K562 (cell line): ENCODE data around the gene DCTN2. TPM values are rescaled to one million over a fixed set of nuclear protein-coding genes. Genes with fewer than 3 reads are reported as not detected.

Experiments used
- ARNT ChIP-seq, 2 experiments: fragments of 450-650 bp; IDR thresholded peaks; 2 replicates each; pipeline ENCODE4 v1.6.1; 2016; ENCODE audit warnings: mild to moderate bottlenecking in 1 of 2
- ATF1 ChIP-seq, 2 experiments: fragments of 450-650 bp in 1 of 2; IDR thresholded peaks; 2 replicates each; pipeline ENCODE4 v1.6.1; 2016; ENCODE audit warnings: missing compliant biosample characterization in 1 of 2, missing genetic modification characterization in 1 of 2
- CAMTA2 ChIP-seq: fragments of 250-450 bp; sonication (Bioruptor Pico); conservative IDR thresholded peaks from 2 replicates; pipeline ENCODE4 v1.5.1; 2022
- ETS2 ChIP-seq: IDR thresholded peaks from 2 replicates; pipeline ENCODE4 v1.6.1; 2016; ENCODE audit warnings: borderline replicate concordance, missing genetic modification characterization, mild to moderate bottlenecking, moderate library complexity, missing compliant biosample characterization; ENCODE audit not compliant: poor library complexity, severe bottlenecking
- GATAD2B ChIP-seq: fragments of 450-650 bp; IDR thresholded peaks from 2 replicates; pipeline ENCODE4 v1.6.1; 2017; ENCODE audit warnings: mild to moderate bottlenecking, borderline replicate concordance
- GTF2F1 ChIP-seq: IDR thresholded peaks from 2 replicates; pipeline ENCODE4 v1.6.1; 2011; ENCODE audit warnings: low read depth, low read length, improper control_type of control experiment
- HES1 ChIP-seq: fragments of 450-650 bp; IDR thresholded peaks from 2 replicates; pipeline ENCODE4 v1.6.1; 2016; ENCODE audit warnings: low read depth, mild to moderate bottlenecking, moderate library complexity
- JUNB ChIP-seq: fragments of 450-650 bp; formaldehyde crosslinking; conservative IDR thresholded peaks from 2 replicates; pipeline ENCODE4 v1.4.0; 2020; ENCODE audit warnings: mild to moderate bottlenecking
- KLF1 ChIP-seq: fragments of 450-650 bp; IDR thresholded peaks from 2 replicates; pipeline ENCODE4 v1.6.1; 2016; ENCODE audit warnings: missing genetic modification characterization, missing compliant biosample characterization
- PHF20 ChIP-seq: fragments of 450-650 bp; IDR thresholded peaks from 2 replicates; pipeline ENCODE4 v1.6.1; 2018; ENCODE audit not compliant: partially characterized antibody
- POLR2AphosphoS2 ChIP-seq: IDR thresholded peaks from 2 replicates; pipeline ENCODE4 v1.6.1; 2012; ENCODE audit warnings: low read length, improper control_type of control experiment
- POLR2B ChIP-seq: fragments of 450-650 bp; IDR thresholded peaks from 2 replicates; pipeline ENCODE4 v1.6.1; 2018; ENCODE audit warnings: low read depth; ENCODE audit not compliant: partially characterized antibody
- PRDM10 ChIP-seq: fragments of 450-650 bp; IDR thresholded peaks from 2 replicates; pipeline ENCODE4 v1.6.1; 2018; ENCODE audit not compliant: partially characterized antibody
- RB1 ChIP-seq: fragments of 450-650 bp; IDR thresholded peaks from 2 replicates; pipeline ENCODE4 v1.6.1; 2017; ENCODE audit warnings: low read depth, mild to moderate bottlenecking
- SRF ChIP-seq, 2 experiments: fragments of 250-450, 450-650 bp in 1 of 2; sonication (Bioruptor Pico) in 1 of 2; sonication (generic) in 1 of 2; formaldehyde crosslinking; IDR thresholded peaks; 2 replicates each; pipeline versions ENCODE4 v1.5.0 to v1.5.1; 2020 to 2022; ENCODE audit warnings: mild to moderate bottlenecking in 1 of 2, missing genetic modification reagents in 1 of 2
- ZBTB2 ChIP-seq: fragments of 450-650 bp; IDR thresholded peaks from 2 replicates; pipeline ENCODE4 v1.6.1; 2016; ENCODE audit warnings: antibody characterized with exemption
- ZEB2 ChIP-seq: fragments of 450-650 bp; IDR thresholded peaks from 2 replicates; pipeline ENCODE4 v1.6.1; 2016
- ZNF197 ChIP-seq: fragments of 200-800 bp; sonication (Bioruptor generic); IDR thresholded peaks from 2 replicates; pipeline ENCODE4 v1.6.1; 2016; ENCODE audit warnings: low read depth, missing genetic modification characterization, missing compliant biosample characterization
- ZNF282 ChIP-seq: sonication (generic); formaldehyde crosslinking; IDR thresholded peaks from 2 replicates; pipeline ENCODE4 v1.8.1; 2023; ENCODE audit warnings: missing genetic modification reagents
- ZNF766 ChIP-seq: fragments of 200-800 bp; sonication (Bioruptor generic); conservative IDR thresholded peaks from 2 replicates; pipeline ENCODE4 v1.6.1; 2016; ENCODE audit warnings: missing genetic modification characterization, missing compliant biosample characterization
- polyA plus RNA-seq, 8 experiments: library from polyadenylated mRNA; depleted of rRNA in 4 of 8; stranded (reverse) in 5 of 8; unstranded in 3 of 8; fragments of >200 nt; fragmentation: Nextera tagmentation in 2 of 8; fragmentation: Illumina TruSeq in 1 of 8; extraction: Ambion mirVana in 2 of 8; extraction: Trizol in 1 of 8; gene quantifications; 2 replicates each; pipeline versions ENCODE4 v1.2.1 to v1.2.3, GENCODE V29; 2011 to 2014; ENCODE audit warnings: inconsistent platforms in 1 of 8, missing spikeins in 1 of 8
- total RNA-seq, 7 experiments: library from RNA; depleted of rRNA in 6 of 7; stranded (reverse); fragments of >200 nt in 6 of 7; fragmentation: Illumina TruSeq in 2 of 7; extraction: Trizol in 2 of 7; gene quantifications; 2 replicates each; pipeline versions ENCODE4 v1.2.1 to v1.2.3, GENCODE V29; 2011 to 2021; ENCODE audit warnings: low replicate concordance in 1 of 7
- TF ChIP-seq, protein P1 (sequence below): fragments of 250-450 bp; sonication (Bioruptor Pico); IDR thresholded peaks from 2 replicates; pipeline ENCODE4 v1.5.1; 2021; ENCODE audit warnings: mild to moderate bottlenecking

The DCTN2 gene
- total and polyA plus RNA-seq, 9 of the 15 experiments (the other 6 are each of a cell fraction or from before 2014, with no cell fraction given), result 43.6 to 270 (median 125) TPM

- no peak for TF ChIP-seq PRDM10
- TF ChIP-seq POLR2AphosphoS2, result no peak
- TF ChIP-seq ARNT (IDR thresholded peaks at IDR 0.05), result no peak; a peak in 1 of 4 replicates
- 0 out of 2 replicates have a peak, but pooled peaks have one; percentile 24 for TF ChIP-seq ZNF282 (CRISPR knock-in tag)
- peak; percentile 40 for TF ChIP-seq POLR2B
- TF ChIP-seq CAMTA2, result no peak
- peak; percentile 73; the same call in 1 of the 2 replicates for TF ChIP-seq GATAD2B
- peak; percentile 84; the same call in 1 of the 2 replicates for TF ChIP-seq RB1
- TF ChIP-seq SRF (CRISPR knock-in tag; IDR thresholded peaks at IDR 0.05), result no peak
- TF ChIP-seq ZEB2, result peak; percentile 62
- TF ChIP-seq KLF1 (tag), result peak; percentile 68; the same call in 1 of the 2 replicates
- TF ChIP-seq JUNB, result 0 out of 2 replicates have a peak, but pooled peaks have one; percentile 20
- no peak; the same call in 1 of the 2 replicates for TF ChIP-seq GTF2F1
- TF ChIP-seq ATF1 (CRISPR knock-in tag; IDR thresholded peaks at IDR 0.05), result no peak
- TF ChIP-seq ATF1 (tag; IDR thresholded peaks at IDR 0.05), result peak; percentile 68
- TF ChIP-seq HES1, result no peak
- TF ChIP-seq ZBTB2, result no peak
- peak; percentile 86 for TF ChIP-seq PHF20
- no peak for TF ChIP-seq ZNF197
- TF ChIP-seq ZNF766, result peak; percentile 44; the same call in 1 of the 2 replicates
- TF ChIP-seq ETS2, result no peak
- TF ChIP-seq, protein P1, sequence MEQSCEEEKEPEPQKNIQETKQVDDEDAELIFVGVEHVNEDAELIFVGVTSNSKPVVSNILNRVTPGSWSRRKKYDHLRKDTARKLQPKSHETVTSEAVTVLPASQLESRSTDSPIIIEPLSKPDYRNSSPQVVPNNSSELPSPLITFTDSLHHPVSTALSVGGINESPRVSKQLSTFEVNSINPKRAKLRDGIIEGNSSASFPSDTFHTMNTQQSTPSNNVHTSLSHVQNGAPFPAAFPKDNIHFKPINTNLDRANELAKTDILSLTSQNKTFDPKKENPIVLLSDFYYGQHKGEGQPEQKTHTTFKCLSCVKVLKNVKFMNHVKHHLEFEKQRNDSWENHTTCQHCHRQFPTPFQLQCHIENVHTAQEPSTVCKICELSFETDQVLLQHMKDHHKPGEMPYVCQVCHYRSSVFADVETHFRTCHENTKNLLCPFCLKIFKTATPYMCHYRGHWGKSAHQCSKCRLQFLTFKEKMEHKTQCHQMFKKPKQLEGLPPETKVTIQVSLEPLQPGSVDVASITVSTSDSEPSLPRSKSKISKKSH (CRISPR knock-in tag), result no peak
Measured at GRCh38 chr12:57590864-57591781, 44.1 kb upstream of the DCTN2 start, which contains the start of gene PIP4K2C (continued).
